Measurements from ENCODE around the gene CWF19L1.

DNA sequence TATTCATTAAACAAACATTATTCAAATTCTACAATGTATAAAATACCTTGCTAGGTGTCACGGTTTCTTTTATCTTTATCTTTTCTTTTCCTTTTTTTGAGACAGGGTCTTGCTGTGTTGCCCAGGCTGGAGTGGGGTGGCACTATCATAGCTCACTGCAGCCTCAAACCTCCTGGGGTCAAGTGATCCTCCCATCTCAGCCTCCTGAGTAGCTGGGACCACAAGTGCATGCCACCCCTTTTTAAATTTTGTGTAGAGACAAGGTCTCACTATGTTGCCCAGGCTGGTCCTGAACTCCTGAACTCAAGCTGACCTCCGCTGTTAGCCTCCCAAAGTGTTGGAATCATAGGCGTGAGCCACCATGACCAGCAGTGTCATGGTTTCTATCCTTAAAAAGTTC lies 37.0 kb upstream of the CWF19L1 start:
- TF ChIP-seq ZNF274 (IDR thresholded peaks at IDR 0.05; ENCODE audit: low read depth, low read length) (no peak), YY1 (IDR thresholded peaks at IDR 0.05; ENCODE audit: insufficient read depth, insufficient read length) (no peak)
